Pancreas (tissue), 10 donors: ENCODE measurements around the gene ANKRD28. TPM values are rescaled to one million over a fixed set of nuclear protein-coding genes. Genes with fewer than 3 reads are reported as not detected.

ENCODE experiments used
- ATAC-seq, 4 donors: fragments of 200-7000 bp; cut with Tn5 transposase; one replicate each; pipeline versions ENCODE4 v1.8.0 to v1.9.1; 2020; ENCODE audit warnings: mild to moderate bottlenecking in 4 of 4, moderate library complexity in 4 of 4
- DNase-seq, 6 donors: peaks; one replicate each; pipeline ENCODE4 v3.0.0-alpha.2; 2020
- FAIRE-seq: peaks from 2 replicates; lab custom pipeline; 2012; peaks lifted over from hg19 to GRCh38; lab: Jason Lieb, UNC
- H3K27ac ChIP-seq, 4 donors: fragments of 200-600 bp; sonication (generic); 1 replicate in 3 of 4; 2 replicates in 1 of 4; pipeline versions ENCODE4 v1.5.0 to v1.8.0; 2020
- H3K27me3 ChIP-seq, 4 donors: fragments of 200-600 bp; one replicate each; pipeline ENCODE4 v1.8.0; 2021
- H3K36me3 ChIP-seq, 3 donors: fragments of 200-600 bp; sonication (generic) in 1 of 3; one replicate each; pipeline versions ENCODE4 v1.5.0 to v1.8.0; 2020 to 2021
- H3K4me1 ChIP-seq, 3 donors: fragments of 200-600 bp; one replicate each; pipeline ENCODE4 v1.8.0; 2021
- H3K4me3 ChIP-seq, 4 donors: fragments of 200-600 bp; sonication (generic) in 2 of 4; one replicate each; pipeline versions ENCODE4 v1.5.0 to v1.8.0; 2020 to 2021
- H3K9me3 ChIP-seq, 4 donors: fragments of 200-600 bp; one replicate each; pipeline ENCODE4 v1.8.0; 2021
- WGBS, 2 donors: extraction: QIAGEN DNeasy Blood & Tissue Kit; methylation state at CpG; one replicate each; pipeline ENCODE4 v1.1.7; 2013; 5-methylcytosine and 5-hydroxymethylcytosine counted together
- intact Hi-C, 3 donors: fragments of 100-400 bp; cut with DNase I; formaldehyde crosslinking; loops; one replicate each; pipeline versions ENCODE4 v1.11.1 to v1.14.2; 2022
- polyA plus RNA-seq, 2 donors: library from polyadenylated mRNA; stranded (reverse); fragments of 200-250 nt; gene quantifications; one replicate each; pipeline ENCODE4 v1.2.3, GENCODE V29; 2013
- total RNA-seq, 6 donors: library from RNA; stranded (reverse); fragmentation: NEBNext Ultra II Directional in 4 of 6; extraction: Animal tissue kit (Norgen Biotek cat#: 25700) in 4 of 6; gene quantifications; one replicate each; pipeline versions ENCODE4 v1.2.1 to v1.2.4, GENCODE V29; 2021 to 2023
- TF ChIP-seq, protein P1 (sequence below), 4 donors: fragments of 200-600 bp; sonication (generic) in 3 of 4; IDR thresholded peaks; one replicate each; pipeline versions ENCODE4 v1.5.0 to v1.8.0; 2021; ENCODE audit warnings: antibody characterized with exemption in 4 of 4
- donor health status: healthy with polysubstance abuse.
- donor health status: DM: no; HTN: no; CAD: no; lungs with moderate emphysema.
- donor health status: DM: no; HTN: no; CAD: no.
- donor health status: control.
- donor health status: control.
- donor health status: Bipolar disorder and iron deficiency.
- donor health status: DM: yes; HTN: yes; CAD: no.
- donor health status: DM: no; HTN: no; CAD: no.
- donor health status: DM: no; HTN: no; CAD: no.
- donor health status: DM: yes; HTN: yes; CAD: no.

ANKRD28 gene
- total and polyA plus RNA-seq, 8 donors, result 9.5 to 40.5 (median 29.6) TPM

DNA sequence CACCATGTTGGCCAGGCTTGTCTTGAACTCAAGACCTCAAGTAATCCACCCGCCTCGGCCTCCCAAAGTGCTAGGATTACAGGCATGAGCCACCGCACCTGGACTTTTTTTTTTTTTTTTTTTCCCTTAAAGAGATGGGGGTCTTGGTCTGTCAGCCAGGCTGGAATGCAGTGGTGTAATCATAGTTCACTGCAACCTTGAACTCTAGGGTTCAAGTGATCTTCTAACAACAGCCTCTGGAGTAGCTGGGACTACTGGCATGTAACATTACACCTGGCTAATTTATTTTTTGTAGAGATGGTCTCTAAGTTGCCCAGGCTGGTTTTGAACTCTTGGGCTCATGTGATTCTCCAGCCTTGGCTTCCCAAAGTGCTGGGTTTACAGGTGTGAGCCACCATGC, 81.6 kb downstream of the ANKRD28 start:
- no peaks in the 10 kb centered on the region for H3K9me3 ChIP-seq
- intact Hi-C loops, result no loop called here
- H3K27me3 ChIP-seq, result no peaks in the 10 kb centered on the region
- H3K4me1 ChIP-seq, result no peaks in the 10 kb centered on the region
- no peak for DNase-seq
- no peak for ATAC-seq
- 96 to 98% methylated on average over 3 of the region's 3 CpGs for WGBS, 2 donors
- TF ChIP-seq, protein P1, sequence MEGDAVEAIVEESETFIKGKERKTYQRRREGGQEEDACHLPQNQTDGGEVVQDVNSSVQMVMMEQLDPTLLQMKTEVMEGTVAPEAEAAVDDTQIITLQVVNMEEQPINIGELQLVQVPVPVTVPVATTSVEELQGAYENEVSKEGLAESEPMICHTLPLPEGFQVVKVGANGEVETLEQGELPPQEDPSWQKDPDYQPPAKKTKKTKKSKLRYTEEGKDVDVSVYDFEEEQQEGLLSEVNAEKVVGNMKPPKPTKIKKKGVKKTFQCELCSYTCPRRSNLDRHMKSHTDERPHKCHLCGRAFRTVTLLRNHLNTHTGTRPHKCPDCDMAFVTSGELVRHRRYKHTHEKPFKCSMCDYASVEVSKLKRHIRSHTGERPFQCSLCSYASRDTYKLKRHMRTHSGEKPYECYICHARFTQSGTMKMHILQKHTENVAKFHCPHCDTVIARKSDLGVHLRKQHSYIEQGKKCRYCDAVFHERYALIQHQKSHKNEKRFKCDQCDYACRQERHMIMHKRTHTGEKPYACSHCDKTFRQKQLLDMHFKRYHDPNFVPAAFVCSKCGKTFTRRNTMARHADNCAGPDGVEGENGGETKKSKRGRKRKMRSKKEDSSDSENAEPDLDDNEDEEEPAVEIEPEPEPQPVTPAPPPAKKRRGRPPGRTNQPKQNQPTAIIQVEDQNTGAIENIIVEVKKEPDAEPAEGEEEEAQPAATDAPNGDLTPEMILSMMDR (IDR thresholded peaks at IDR 0.05), result no peak
- no peak for FAIRE-seq
- H3K27ac ChIP-seq, result no peak overlapping the region
- no peaks in the 10 kb centered on the region for H3K36me3 ChIP-seq
- no peak overlapping the region for H3K4me3 ChIP-seq

DNA sequence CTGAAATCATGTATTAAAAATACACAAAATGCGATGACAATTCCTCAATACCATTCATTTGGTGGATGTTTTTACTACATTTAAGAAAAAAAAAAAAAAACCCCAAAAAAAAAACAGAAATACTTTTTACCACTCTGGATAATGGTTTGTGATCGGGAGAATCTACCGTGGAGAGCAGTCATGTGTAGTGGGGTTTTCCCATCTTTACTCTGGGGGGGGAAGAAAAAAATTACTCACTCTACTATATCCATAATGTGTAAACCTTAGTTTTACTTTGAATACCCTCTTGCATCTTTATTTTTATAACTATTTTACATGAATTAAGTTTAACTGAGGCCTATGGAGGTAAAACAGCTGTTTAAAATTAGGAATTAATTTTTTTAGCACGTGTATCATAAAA, 83.3 kb downstream of the ANKRD28 start:
- Histone ChIP-seq H3K4me3 (no peak overlapping the region), H3K9me3 (no peaks in the 10 kb centered on the region), H3K27me3 (no peaks in the 10 kb centered on the region), H3K36me3 (peaks cover 0 to 2% (median 2%) of the 10 kb centered on the region in 3 donors), H3K27ac (no peak overlapping the region), H3K4me1 (no peaks in the 10 kb centered on the region)
- DNase-seq (no peak), FAIRE-seq (no peak), ATAC-seq (no peak)
- 93 to 98% methylated on average over 4 of the region's 4 CpGs for WGBS, 2 donors
- intact Hi-C loops, result no loop called here
- TF ChIP-seq, protein P1 (IDR thresholded peaks at IDR 0.05), result no peak

DNA sequence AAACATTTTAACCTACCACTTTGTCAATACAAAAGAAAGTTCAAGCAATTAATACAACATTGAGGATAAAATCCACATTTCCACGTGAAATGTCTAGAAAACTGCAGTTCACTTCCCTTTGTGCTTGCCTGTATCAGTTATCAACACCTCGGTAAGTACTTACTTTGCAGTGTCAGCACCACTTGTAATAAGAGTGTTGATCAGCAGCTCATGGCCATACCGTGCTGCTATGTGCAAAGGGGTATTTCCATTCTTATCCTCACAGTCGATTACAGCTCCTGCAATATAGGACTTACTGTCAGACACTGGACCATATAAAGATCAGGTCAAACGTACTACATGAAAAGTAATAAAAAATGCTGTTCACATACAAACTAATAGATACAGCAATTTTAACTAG, 84.4 kb downstream of the ANKRD28 start:
- Histone ChIP-seq H3K4me3 (no peak overlapping the region), H3K27me3 (no peaks in the 10 kb centered on the region), H3K4me1 (no peaks in the 10 kb centered on the region), H3K9me3 (no peaks in the 10 kb centered on the region), H3K36me3 (peaks cover under 1 to 11% (median 5%) of the 10 kb centered on the region in 3 donors), H3K27ac (no peak overlapping the region)
- no peak for FAIRE-seq
- WGBS, 2 donors, result 91 to 93% methylated on average over 5 of the region's 5 CpGs
- TF ChIP-seq, protein P1 (IDR thresholded peaks at IDR 0.05), result no peak
- intact Hi-C loops, result no loop called here
- no peak for DNase-seq
- no peak for ATAC-seq

DNA sequence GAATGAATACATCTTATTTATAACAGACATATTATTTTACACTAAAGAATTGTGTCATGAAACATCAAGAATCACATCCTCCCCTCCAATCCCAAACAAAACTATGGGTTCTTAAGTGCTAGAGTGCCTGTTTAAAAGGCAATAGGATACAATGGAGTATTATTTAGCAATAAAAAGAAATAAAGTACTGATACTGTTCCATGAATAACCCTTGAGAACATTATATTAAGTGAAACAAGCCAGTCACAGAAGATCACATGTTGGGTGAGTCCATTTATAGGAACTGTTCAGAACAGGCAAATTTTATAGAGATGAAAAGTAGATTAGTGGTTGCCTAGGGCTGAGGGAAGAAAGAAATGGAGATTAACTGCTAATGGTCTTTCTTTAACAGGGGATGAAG, 86.5 kb downstream of the ANKRD28 start:
- TF ChIP-seq, protein P1 (IDR thresholded peaks at IDR 0.05), result no peak
- H3K4me1 ChIP-seq, result no peaks in the 10 kb centered on the region
- FAIRE-seq (no peak), DNase-seq (no peak), ATAC-seq (no peak)
- H3K4me3 ChIP-seq, result no peak overlapping the region
- peaks cover 5 to 18% (median 8%) of the 10 kb centered on the region in 3 donors for H3K36me3 ChIP-seq
- H3K27ac ChIP-seq, result no peak overlapping the region
- no peaks in the 10 kb centered on the region for H3K9me3 ChIP-seq
- no peaks in the 10 kb centered on the region for H3K27me3 ChIP-seq
- intact Hi-C loops, result no loop called here

DNA sequence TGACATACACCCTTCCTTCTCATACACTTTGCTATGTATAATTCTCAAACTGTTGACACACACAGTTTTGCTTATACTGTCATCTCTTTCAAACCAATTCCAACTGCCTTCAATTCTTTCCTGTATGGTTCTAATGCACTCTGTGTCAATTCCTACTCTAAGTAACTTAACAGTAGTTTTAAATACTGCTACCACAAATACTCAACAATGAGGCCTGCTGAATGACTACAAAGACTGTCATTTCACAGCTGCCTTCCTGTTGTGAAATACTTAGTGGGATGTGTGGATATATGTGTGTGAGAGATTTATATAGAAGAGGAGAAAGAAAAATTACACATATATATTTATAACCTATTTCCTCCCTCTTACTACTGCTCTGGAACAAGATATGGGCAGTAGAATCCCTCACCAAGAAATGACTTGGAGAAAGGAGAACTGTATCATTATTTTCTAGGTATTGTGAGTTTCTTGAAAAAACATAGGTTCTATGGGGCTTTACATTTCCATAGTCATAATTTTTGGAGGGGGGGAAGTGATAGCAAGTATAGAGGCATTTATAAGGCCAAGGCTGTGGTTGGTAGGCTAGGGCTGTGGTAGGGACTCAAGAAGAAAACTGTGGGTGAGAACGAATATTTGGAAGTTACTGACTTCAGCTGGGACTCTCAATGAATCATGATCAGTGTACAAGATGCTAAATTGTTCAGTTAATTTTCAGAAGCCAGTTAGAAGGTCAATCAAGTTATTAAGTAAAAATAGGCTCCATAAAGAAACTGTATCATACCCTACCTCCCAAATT, 88.7 kb downstream of the ANKRD28 start:
- Histone ChIP-seq H3K9me3 (no peaks in the 10 kb centered on the region), H3K27ac (no peak overlapping the region), H3K36me3 (peaks cover 5 to 18% (median 8%) of the 10 kb centered on the region in 3 donors), H3K4me1 (no peaks in the 10 kb centered on the region), H3K4me3 (no peak overlapping the region), H3K27me3 (no peaks in the 10 kb centered on the region)
- intact Hi-C loops, result no loop called here
- DNase-seq (no peak), ATAC-seq (no peak), FAIRE-seq (no peak)
- TF ChIP-seq, protein P1 (IDR thresholded peaks at IDR 0.05), result no peak
- 82 to 94% methylated on average over 1 of the region's 1 CpG for WGBS, 2 donors
